LoVo (cell line): ENCODE measurements around the gene FAM149A.

Source experiments
- DNase-seq: peaks from one replicate; pipeline ENCODE4 v3.0.0-alpha.2; 2016; ENCODE audit warnings: low spot score

The FAM149A gene

DNA sequence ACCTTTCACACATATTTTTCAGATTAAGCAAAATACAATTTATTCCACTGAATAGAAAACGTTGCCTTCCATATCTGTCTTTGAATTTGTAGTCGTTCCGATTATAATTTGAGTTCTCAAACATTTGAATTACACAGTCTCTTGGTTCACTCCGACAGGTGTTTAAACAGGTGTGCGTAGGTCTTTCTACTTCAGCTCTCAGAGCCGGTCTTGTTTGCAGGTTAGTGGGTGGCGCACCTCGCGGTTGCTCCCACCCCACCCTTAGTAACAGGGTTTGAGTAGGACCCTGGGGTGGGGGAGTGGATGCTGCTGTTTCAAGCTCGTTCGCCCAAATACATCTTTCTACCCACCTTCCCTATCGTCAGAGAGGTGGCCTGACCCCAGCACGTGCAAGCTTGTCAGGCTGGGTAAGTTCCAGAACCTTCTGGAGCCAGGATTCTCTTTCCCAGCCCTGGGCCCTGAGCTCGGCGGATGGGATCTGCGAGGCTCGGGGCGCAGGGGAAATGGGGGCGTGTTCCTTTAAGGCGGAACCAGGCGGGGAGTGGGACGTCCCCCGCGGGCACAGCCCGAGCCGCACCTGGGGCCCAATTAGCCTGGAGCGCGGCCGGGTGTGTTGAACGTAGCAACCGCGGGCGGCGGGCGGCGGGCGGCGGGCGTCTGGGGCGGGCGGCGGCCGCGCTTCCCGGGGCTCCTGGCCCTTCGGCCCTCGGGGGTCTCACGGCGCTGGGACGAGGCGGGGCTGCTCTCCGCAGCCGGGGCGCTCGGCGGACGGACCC is at the start of gene FAM149A:
TSS of gene FAM149A (plus strand) at position 591 of the 776 bp plus-strand sequence.
- DNase-seq, result peak; percentile 82

DNA sequence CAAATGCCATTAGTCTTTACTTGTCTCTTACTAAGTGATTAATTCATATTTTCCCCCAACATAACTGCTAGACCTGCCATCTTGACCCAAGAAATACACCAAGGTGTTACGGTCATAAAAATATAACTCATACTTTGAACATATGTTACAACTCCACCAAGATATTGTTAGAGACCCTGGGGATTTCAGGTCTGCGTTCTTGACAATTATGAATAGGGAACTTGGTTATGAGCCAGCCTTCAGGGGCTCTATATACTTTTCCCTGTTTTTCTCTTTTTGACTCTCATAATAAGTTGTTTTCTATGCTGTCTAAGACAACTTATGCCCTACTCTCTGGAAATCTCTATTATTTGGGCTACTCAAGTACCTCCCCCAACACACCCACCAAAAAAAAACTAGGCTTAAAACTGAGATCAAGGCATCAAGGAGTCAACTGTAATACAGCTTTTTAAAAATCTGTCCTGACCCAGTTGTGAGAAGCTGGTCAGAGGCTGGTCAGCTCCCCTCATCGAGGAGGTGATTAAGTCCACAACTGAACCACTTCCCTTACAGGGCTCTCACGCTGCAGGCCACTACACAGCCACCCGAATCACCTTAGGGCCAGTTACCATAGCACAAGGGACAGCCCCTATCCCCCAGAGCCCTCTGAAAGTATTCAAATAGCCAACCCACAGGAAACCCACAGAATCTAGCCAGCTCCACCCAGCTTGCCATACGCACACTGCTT is 46.1 kb upstream of the FAM149A start:
- DNase-seq, result no peak

DNA sequence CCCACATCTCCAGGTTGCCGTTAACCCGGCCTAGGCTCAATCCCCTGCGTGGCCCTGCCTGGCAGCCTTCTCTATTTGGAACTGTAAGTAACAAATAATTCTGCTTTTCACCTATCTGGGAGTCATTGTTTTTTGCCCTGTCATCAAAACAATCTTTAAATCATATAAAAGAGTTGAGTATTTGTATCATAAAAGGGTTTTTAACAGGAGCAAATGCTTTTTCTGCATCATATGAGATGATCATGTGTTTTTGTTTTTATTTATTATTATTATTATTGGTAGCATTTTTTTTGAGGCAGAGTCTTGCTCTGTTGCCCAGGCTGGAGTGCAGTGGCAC is 45.6 kb upstream of the FAM149A start:
- no peak for DNase-seq

DNA sequence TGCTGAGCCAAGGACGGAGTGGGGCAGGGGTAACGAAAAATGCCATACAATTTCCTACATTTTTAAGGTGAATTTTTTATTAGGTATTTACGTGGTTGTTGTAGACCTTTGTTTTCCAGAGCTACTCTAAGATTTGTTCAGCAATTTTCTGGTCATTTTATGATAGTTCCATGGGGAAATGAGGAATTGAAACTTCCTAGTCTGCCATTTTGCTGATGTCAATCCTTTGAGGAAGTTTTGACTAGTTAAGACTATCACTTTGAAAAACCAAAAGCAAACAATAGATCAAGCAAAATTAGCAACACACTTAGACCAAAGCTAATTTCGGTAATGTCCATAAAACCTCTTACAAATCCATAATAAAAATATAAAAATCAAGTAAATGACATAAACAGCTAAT is 42.6 kb upstream of the FAM149A start:
- no peak for DNase-seq

DNA sequence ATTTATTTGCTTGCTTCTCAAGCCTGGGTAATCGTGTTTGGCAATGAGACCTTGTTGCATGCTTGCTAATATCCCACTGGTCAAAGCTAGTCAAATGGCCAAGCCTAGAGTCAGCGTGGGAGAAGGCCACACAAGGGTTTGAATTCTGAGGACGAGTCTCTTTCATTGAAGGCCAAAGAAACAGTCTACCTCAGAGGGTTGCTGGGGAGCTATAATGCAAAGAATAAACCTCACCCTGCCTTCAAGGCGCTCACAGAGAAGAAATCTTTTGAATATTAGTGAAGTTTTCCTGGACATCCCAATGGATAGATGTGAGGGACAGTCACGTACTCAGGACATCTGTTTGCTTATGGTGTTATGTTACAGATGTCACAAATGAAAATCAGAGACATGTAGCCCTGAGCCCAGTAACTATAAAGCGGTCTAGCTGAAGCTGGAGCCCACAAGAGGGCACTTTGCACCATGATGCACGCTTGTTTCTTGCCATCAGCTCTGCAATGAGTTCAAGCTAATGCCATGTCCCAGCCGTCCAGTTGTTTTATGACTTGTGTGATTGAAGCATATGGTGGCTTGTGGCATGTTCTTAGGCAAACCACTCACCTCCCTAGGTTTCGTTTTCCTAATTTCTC is 36.6 kb upstream of the FAM149A start:
- DNase-seq, result peak; percentile 67

DNA sequence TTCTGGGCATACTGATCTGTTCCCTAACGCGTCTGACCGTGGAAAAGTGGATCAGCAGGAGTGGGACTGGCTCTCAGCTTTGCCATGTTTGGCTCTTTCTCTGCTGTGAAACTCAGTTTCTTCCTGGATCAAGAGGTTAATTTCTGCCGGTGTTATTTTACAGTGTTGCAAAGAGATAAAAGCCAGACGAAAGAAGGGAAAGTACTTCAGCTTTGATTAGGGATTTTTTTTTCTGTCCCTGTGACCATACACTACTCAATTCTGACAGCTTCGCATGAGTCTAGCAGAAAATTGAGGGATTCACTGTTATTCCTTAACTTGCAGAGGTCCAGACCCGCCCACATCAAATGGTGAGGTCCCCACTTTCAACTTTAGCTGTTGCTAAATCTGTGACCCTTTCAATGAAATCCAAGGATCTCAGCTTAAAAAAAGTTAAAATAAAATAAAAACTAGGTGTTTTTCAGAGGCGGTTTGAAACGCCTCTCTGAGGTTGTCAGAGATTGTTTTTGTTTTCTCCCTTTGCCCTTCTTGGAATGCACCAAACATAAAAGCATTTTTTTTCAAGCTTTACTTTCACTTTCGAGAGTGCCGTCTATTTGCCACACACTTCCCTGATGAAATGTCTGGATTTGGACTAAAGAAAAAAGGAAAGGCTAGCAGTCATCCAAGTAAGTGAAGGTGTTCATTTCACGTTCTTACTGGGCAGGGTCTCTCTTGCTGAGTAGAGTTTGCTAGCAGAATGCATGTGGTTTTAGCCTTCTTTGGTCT is 35.7 kb upstream of the FAM149A start, which contains the start of gene TLR3:
TSS of gene TLR3 (plus strand) at position 576 of the 768 bp plus-strand sequence. CDS start 7,464 bp downstream, outside the sequence.
- DNase-seq, result peak; percentile 58

DNA sequence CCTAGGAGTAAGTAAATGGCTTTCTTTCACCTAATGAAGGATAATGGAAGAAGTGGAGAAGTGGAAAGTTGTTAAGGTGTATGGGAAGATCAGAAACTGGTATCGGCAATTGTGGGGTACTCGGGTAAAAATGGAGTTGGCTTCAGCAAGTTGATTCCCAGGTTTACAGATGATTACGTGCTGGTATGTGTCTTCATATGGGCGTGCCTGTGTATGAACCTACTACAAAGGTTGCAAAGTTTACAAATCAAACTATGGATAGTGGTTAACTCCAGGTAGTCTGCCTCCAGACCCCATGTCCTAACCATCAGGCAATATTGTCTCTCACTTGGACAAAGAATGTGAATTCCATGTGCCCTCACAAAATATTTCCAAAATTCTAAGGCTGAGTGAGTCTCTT is 34.8 kb upstream of the FAM149A start:
- peak; percentile 34 for DNase-seq

DNA sequence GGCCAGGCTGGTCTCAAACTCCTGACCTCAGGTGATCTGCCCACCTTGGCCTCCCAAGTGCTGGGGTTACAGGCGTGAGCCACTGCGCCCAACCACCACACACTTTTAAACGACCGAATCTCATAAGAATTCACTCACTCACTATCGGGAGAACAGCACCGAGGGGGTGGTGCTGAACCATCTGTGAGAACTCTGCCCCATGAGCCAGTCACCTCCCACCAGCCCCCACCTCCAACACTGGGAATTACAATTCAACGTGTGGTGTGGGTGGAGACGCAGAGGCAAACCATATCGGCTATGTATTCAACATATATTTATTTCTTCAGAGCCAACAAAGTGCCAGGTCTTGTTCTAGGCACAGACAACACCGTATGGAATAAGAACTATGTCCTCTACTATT is 32.0 kb upstream of the FAM149A start:
- no peak for DNase-seq

DNA sequence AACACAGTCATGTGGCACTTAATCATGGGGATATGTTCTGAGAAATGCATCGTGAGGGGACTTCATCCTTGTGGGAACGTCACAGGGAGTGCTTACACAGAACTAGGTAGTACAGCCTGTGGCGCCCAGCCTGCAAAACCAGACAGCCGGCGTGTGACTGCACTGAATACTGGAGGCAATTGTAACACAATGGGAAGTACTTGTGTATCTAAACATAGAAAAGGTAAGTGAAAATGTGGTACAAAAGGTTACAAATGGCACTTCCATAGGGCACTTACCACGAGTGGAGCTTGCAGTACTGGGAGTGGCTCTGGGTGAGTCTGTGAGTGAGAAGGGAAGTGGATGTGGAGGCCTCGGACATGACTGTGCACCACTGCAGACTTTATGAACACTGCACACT is 30.3 kb upstream of the FAM149A start:
- no peak for DNase-seq

DNA sequence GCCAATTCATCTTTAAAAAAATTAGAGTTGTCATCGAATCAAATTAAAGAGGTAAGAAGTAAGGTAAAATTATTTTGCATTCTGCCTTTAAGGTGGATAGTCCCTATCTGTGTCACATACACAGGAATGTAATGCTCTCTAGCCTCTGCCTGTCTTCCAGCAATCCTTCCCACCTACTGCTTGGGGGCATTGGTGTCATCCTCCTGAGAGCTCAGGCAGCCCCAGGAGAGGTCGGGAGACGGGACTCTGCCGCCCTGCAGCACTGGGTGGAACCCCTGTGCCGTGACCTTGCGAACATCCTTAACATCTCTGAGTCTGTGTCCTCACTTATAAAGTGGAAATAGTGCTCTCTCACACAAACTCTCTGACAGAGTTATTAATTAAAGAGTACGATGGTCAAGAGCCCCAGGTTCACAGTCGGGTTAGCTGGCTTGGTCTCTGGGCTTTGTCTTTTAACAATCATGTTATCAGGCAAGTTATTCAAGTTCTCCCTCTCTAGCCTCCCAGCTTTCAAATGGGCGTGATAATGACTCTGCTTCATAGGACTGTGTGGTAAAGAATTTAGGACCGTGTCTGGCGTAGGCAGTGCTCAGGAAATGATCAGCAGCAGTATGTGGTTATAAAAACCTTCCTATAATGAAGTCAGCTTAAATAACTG is 25.4 kb upstream of the FAM149A start:
- no peak for DNase-seq

DNA sequence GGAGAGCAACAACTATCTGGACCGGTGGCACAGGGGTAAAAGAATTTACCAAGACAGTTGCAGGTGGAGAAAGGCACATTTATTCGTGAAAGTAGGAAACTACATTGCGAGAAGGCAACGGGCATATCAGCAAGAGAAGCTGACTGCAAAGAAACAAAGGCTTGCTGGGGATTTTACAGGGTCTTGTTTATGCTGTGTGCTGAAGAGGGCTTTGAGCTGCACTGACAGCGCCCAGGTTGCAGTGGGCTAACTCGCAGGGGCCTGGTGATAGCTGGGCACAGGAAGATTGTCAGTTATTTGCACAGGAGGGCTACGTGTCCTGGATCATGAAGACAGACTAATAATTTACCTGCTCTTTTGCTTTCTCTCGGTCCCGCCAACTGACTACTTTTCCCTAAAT is 24.8 kb upstream of the FAM149A start:
- DNase-seq, result no peak

DNA sequence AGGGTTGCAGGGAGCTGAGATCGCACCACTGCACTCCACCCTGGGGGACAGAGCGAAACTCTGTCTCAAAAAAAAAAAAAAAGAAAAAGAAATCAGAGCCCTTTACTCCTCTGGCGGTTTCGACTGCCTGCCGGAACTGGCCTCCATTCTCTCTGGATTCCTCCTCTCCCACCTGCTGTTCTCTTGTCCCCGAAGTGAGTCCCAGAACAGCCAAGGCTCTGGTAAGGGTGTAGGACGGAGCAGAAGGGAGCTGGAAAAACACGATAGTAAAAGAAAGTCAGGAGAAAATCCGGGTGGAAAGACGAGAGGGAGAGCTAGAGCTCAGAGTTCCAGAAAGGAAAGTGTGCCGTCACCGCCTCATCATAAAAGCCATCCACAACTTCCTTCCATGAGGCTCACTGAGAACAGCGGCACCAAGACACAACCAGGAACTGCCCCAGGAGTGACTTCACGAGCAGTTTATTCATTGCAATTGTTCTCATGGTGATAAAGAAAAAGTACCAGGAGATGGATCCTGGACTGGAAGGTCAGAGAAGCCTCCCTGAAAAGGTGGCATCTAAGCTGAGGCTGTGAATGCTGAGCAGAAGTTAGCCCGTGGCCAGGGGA is 23.2 kb upstream of the FAM149A start:
- no peak for DNase-seq

DNA sequence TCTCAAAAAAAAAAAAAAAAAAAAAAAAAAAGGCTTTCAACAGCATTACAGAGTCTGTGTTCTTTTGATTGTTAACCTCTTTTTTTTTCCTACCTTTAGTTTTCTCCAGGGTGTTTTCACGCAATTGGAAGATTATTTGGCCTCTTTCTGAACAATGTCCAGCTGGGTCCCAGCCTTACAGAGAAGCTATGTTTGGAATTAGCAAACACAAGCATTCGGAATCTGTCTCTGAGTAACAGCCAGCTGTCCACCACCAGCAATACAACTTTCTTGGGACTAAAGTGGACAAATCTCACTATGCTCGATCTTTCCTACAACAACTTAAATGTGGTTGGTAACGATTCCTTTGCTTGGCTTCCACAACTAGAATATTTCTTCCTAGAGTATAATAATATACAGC is 22.3 kb upstream of the FAM149A start:
- DNase-seq, result no peak

DNA sequence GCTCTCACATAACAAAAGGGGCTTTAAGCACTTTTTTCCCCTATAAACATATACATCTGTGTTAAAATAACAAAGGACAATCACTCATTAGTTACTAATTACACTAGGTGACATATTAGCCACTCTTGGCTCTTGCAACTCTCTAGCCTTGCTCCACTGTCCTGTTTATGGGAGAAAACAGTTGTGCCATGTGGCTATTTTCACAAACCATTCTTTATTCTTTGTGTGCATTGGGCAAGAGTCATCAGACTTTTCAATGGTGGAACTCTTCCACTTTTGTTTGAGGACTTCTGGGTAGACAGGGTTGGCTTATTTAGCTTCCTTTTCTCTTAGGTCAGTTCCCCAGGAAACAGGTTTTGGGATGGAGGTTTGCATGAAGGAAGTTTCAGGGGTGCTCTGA is 16.0 kb upstream of the FAM149A start:
- no peak for DNase-seq

DNA sequence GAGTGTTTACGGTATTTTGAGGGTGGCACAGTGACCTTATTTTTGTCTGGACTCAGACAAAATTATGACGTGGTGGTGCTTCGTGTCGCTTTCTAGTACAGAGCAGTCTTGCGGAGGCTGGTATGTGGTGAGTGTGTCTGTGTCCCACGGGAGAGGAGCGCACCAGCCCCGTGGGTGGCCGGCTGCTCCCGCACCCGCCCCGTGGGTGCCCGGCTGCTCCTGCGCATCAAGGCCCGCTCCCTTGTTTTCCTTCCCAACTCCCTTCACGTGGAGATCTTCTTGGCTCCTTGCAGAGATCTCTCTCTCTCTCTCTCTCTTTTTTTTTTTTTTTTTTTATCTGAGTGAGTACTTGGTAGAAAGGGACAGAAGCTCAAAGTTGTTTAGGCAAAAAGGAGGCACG is 12.2 kb upstream of the FAM149A start:
- DNase-seq, result no peak

DNA sequence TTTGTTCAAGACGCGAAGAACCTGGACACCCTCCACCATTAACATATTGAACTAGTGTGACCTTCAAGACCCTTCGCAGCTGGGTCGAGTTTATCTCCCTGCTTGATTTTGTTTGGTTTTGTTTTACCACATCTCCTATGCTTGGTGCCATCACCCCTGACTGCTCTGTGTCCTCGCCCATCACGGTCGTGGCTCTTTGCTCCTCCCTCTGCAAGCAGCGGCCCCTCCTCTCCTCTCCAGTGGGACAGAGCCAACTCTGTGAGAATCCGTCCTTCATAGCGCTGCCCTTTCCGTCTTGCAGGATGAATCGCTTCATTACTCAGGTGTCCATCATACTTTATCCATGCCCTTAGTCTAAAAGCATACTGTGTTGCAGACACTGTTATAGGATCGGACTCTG is 9.1 kb upstream of the FAM149A start:
- DNase-seq, result no peak

DNA sequence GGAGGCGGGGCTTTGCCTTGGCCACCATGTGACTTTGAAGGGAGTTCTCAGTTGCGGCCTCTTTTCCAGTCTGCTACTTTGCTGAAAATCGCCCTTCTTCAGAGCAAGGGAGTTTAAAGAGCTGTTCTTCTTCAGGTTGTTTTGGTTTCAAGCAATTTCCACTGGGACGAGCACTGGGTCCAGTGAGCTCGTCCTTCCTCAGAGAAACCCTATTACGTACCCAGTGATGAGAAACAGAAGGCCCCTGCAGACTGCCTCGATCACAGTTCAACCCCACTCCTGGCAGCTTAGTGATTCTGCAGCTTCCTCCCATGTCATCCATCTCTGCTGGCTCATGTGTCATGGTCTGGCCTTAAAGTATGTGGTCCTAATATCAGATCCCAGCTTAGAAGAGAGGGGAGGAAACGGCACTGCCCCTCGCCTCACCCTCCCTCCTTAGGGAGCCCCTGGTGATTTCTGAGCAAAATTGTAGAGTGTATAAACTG is 7.8 kb upstream of the FAM149A start:
- DNase-seq, result no peak

DNA sequence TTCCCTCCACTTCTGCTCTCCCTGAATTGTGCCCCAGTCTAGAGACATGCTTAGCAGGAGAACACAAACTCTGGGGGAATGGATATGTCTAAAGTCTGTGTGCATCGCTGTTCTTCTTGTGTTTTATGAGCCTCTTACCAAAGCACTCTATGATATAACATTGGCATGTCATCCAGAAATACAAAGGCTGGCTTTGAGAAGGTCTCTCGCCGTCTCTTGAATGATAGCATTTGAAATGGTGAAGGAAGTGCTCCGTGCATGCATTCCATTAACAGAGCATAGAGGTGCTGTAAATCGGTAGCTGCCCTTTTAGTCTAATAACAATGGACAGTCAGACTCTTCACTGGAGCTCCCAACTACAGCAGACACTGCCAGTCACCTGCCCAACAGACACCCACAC is 7.1 kb upstream of the FAM149A start:
- no peak for DNase-seq

DNA sequence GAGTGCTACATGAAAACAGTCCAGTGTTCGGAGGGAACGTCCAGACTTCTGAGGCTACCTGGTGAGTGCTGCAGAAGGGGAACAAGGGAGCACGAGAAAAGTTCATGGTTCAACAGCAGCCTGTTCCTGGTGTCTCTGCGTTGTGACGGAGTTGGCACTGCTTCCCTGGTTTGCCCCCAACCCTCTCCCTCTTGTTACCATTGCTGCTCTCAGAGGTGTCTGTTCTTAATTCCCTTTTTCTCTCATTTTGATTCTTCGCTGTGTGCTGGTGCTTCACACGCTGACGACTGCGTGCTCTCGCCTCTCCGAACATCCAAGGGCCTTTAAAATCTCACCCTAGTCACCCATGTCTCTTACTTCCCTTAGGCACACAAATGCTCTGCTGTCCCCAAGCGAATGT is 1.6 kb upstream of the FAM149A start:
- DNase-seq, result no peak

DNA sequence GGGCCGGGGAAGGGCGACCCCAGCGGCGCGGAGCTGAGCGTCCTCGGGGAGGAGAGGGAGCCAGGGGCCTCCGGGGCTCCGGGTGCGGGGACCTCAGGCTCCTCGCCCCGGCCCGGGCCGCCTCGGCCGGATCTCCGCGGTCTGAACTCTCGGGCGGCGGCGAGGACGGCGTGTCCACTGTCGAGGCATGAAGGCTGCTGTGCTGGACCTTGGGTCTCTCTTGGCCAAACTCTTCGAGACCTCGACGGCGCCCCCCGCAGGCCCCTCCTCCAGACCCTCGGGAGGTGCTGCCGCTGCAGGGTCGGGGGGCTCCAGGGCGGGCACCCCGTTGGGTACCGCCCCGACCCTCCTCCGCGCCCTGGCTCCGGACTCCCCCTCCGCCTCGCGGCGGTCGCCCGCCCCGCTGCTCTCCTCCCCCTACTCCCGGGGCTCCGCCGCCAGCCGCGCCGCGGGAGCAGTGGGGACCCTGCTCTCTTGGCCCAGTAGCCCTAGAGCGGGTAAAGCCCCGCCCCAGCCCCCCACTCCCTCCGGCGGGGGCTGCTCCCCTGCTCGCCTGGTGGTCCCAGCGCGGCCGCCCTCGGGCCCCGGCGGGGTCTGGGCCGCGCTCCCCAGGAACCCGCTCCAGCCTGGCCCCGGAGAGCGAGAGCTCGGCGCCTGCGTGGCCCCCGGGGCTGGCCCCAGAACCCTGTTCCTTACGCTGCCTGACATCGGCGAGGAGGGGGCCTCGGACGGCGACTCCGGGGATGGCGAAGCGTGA is 564 bp downstream of the FAM149A start:
- no peak for DNase-seq
